ENCODE data around the gene NFS1. TPM values are rescaled to one million over a fixed set of nuclear protein-coding genes. Genes with fewer than 3 reads are reported as not detected.

NFS1 gene
- total RNA-seq, 4 donors from 2014 or later = 39.7 to 73.2 (median 47.3) TPM

DNA sequence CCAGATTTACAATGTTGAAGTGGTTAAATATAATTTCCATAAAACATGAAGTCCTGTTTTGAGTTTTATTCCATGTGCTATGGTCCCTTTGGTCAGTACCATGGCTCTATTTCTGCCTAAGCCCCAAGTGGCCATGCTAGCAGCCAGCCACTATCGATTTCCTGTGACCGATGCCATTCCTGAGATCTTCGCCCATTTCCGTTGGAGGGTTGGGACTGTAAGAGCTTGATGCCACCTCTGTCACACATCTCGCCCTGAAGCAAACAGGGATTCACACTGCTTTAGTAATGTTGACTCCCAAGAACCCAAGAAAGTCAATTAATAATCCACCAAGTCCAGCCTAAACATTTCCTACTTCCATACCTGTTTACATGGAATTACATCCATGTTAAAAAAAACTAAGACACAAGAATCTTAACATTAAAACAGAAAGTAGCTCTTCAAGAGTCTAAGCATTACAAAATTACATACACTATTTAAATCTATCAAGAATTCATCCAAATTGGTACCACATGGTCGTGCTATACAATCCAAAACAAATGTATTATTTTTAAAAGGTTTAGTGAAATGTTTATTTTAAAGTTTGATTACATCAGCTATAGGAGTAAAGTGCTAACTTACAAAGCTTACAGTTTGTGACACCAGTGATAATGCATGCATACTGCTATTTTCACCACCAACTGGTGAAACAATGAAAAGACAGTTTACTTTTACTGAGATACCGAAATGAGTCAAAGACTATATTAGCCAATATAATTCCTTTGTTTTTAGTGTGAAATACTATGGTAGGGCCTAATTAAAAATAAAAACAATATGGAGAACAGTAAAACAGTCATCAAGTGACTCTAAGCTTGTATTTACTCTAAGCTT, 40.4 kb upstream of the NFS1 start:
- peaks cover 69% of the 10 kb centered on the region for H3K4me1 ChIP-seq
- no peaks in the 10 kb centered on the region for H3K27me3 ChIP-seq
- DNase-seq (ENCODE audit: low spot score in 2 of 2) = no peak
- TF ChIP-seq CTCF (IDR thresholded peaks at IDR 0.05) = no peak
- TF ChIP-seq POLR2A (IDR thresholded peaks at IDR 0.05) = no peak
- no peak for TF ChIP-seq POLR2AphosphoS5 (IDR thresholded peaks at IDR 0.05)
- TF ChIP-seq EP300 (IDR thresholded peaks at IDR 0.05) = no peak
- H3K27ac ChIP-seq = peak overlapping the region; percentile 100
- H3K9me3 ChIP-seq = no peaks in the 10 kb centered on the region
- H3K4me3 ChIP-seq = peak overlapping the region; percentile 86
- peaks cover 58% of the 10 kb centered on the region for H3K36me3 ChIP-seq
- 32% methylated on average over 7 of the region's 7 CpGs for WGBS

GRCh38 chr20:35738410-35739179, 39.4 kb upstream of the NFS1 start:
- Histone ChIP-seq H3K27me3 (no peaks in the 10 kb centered on the region), H3K27ac (no peak overlapping the region), H3K36me3 (peaks cover 68% of the 10 kb centered on the region), H3K4me3 (peak overlapping the region; percentile 86), H3K9me3 (no peaks in the 10 kb centered on the region), H3K4me1 (peaks cover 72% of the 10 kb centered on the region)
- DNase-seq (ENCODE audit: low spot score in 2 of 2) = no peak
- 51% methylated on average over 4 of the region's 4 CpGs for WGBS
- no peak for TF ChIP-seq POLR2AphosphoS5 (IDR thresholded peaks at IDR 0.05)
- TF ChIP-seq EP300 (IDR thresholded peaks at IDR 0.05) = no peak
- TF ChIP-seq CTCF (IDR thresholded peaks at IDR 0.05) = no peak
- TF ChIP-seq POLR2A (IDR thresholded peaks at IDR 0.05) = no peak

- 93% methylated on average over 15 of the region's 15 CpGs for WGBS
These were observed 38.7 kb upstream of the NFS1 start for GRCh38 chr20:35737865-35738333.

DNA sequence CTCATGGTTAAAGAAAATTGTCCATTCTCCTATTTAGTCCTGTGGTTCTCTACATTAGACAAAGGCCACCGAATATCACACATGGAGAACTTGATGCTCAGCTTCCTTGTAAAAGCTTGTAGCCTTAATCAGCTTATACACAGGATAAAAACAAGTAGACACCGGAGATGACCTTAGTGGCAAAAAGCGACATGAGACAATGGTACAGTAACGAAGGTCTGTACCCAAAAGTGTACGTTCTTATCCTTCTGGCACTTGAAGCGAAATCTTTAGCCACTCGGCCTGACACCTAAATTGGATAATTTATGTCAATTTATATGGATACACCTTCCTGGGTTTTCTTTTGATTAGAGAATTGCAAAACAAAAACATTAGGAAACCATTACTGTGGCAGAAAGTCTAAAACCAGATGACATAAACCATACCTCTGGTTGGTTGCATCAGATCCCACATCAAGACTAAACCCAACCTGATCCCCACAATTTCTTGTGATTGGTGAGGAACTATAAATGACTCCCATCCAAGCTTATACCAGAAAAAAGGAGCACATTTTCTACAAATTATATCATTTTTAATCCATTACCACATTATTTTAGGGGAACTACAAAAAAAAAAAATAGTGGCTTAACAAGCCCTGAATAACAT, 36.8 kb upstream of the NFS1 start:
- TF ChIP-seq POLR2A (IDR thresholded peaks at IDR 0.05) (no peak), CTCF (IDR thresholded peaks at IDR 0.05) (no peak), EP300 (IDR thresholded peaks at IDR 0.05) (no peak), POLR2AphosphoS5 (IDR thresholded peaks at IDR 0.05) (no peak)
- peaks cover 88% of the 10 kb centered on the region for H3K4me1 ChIP-seq
- H3K36me3 ChIP-seq = peaks cover 94% of the 10 kb centered on the region
- WGBS = 47% methylated on average over 7 of the region's 7 CpGs
- no peaks in the 10 kb centered on the region for H3K9me3 ChIP-seq
- no peak overlapping the region for H3K4me3 ChIP-seq
- no peak overlapping the region for H3K27ac ChIP-seq
- H3K27me3 ChIP-seq = no peaks in the 10 kb centered on the region
- no peak for DNase-seq (ENCODE audit: low spot score in 2 of 2)

More at GRCh38 chr20:35737865-35738333, 38.7 kb upstream of the NFS1 start:
- DNase-seq (ENCODE audit: low spot score in 2 of 2) = no peak
- no peak for TF ChIP-seq EP300 (IDR thresholded peaks at IDR 0.05)
- no peak for TF ChIP-seq CTCF (IDR thresholded peaks at IDR 0.05)
- TF ChIP-seq POLR2A (IDR thresholded peaks at IDR 0.05) = no peak
- TF ChIP-seq POLR2AphosphoS5 (IDR thresholded peaks at IDR 0.05) = no peak
- H3K27me3 ChIP-seq = no peaks in the 10 kb centered on the region
- no peaks in the 10 kb centered on the region for H3K9me3 ChIP-seq
- H3K27ac ChIP-seq = no peak overlapping the region
- peak overlapping the region; percentile 86 for H3K4me3 ChIP-seq
- H3K4me1 ChIP-seq = peaks cover 72% of the 10 kb centered on the region
- peaks cover 75% of the 10 kb centered on the region for H3K36me3 ChIP-seq
